ENCODE results near the gene LTBP4. TPM values are rescaled to one million over a fixed set of nuclear protein-coding genes. Genes with fewer than 3 reads are reported as not detected.

LTBP4 gene
- total and polyA plus RNA-seq, 2 donors (not counting 1 experiment from before 2014, with no cell fraction given) = 81.2 to 105 TPM

GRCh38 chr19:40609561-40610395 lies 8.6 kb downstream of the LTBP4 start:
- H3K27me3 Mint-ChIP-seq = no peaks in the 10 kb centered on the region
- TF ChIP-seq CTCF (IDR thresholded peaks at IDR 0.05) = no peak
- TF ChIP-seq EZH2 (IDR thresholded peaks at IDR 0.05; ENCODE audit: borderline replicate concordance, insufficient read depth, low read depth, low read length, poor library complexity, severe bottlenecking) = no peak
- no peaks in the 10 kb centered on the region for H3K27me3 ChIP-seq (replicated peaks in 1 of 4; ENCODE audit: control extremely low read depth in 1 of 4, control insufficient read depth in 3 of 4, insufficient read depth in 4 of 4, low read length in 3 of 4)
- no peaks in the 10 kb centered on the region for H3K79me2 ChIP-seq (ENCODE audit: control insufficient read depth, insufficient read depth, low read length)
- H3K4me1 Mint-ChIP-seq = peaks cover 56% of the 10 kb centered on the region
- no peaks in the 10 kb centered on the region for H3K9me3 Mint-ChIP-seq (ENCODE audit: insufficient read depth)
- DNase-seq = peak; percentile 90
- intact Hi-C loops (cut with micrococcal nuclease) = loop anchor here (5.0 to 10.0 kb wide), 2 partner anchors 105 to 188 kb away; partner anchors contain the start of genes COQ8B, EGLN2 and ITPKC
- peak overlapping the region; percentile 92 for H3K4me3 Mint-ChIP-seq
- peak overlapping the region; percentile 98 for H3K27ac Mint-ChIP-seq
- no peaks in the 10 kb centered on the region for H4K20me1 ChIP-seq (ENCODE audit: control insufficient read depth, insufficient read depth, low read length, poor library complexity, severe bottlenecking)
- 1% methylated on average over 50 of the region's 50 CpGs for WGBS (ENCODE audit: insufficient coverage)
- POLR2A ChIA-PET = interaction anchor here (0.6 to 1.4 kb wide), 9 partner anchors 9 to 743 kb away, joined by 3 to 9 read pairs (median 4); partner anchors contain the start of genes HNRNPUL1, LTBP4 and SERTAD1
- H3K9me3 ChIP-seq (ENCODE audit: control extremely low read depth in 1 of 3, control insufficient read depth in 2 of 3, insufficient read depth in 1 of 3, low read length in 2 of 3) = peaks cover 0 to 17% (median 0%) of the 10 kb centered on the region in 3 donors
- H3K4me3 ChIP-seq (ENCODE audit: control extremely low read depth in 1 of 5, extremely low read depth in 1 of 5, insufficient read depth in 1 of 5, low read depth in 2 of 5, low read length in 4 of 5) = peak overlapping the region in 4 of 5 experiments; percentile 49 to 72 (median 62)
- CTCF ChIA-PET = interaction anchor here (1.0 to 2.4 kb wide), 9 partner anchors 10 to 325 kb away, joined by 3 to 17 read pairs (median 4); partner anchors contain the start of genes AKT2 and LTBP4
- H3K36me3 ChIP-seq (replicated peaks in 1 of 2; ENCODE audit: control extremely low read depth in 1 of 2, control insufficient read depth in 1 of 2, extremely low read depth in 1 of 2, insufficient read depth in 2 of 2, low read length in 1 of 2) = no peaks in the 10 kb centered on the region
- peak overlapping the region; percentile 95 for H3K4me2 ChIP-seq (replicated peaks; ENCODE audit: low read depth, low read length, poor library complexity, severe bottlenecking)
- H3K9ac ChIP-seq (ENCODE audit: low read length) = peak overlapping the region; percentile 66
- H3K4me1 ChIP-seq (ENCODE audit: control insufficient read depth in 2 of 2, insufficient read depth in 2 of 2, low read length in 2 of 2) = peaks cover 38 to 58% of the 10 kb centered on the region in 2 donors
- peak; percentile 57 for ATAC-seq (ENCODE audit: low read depth)
- H3K27ac ChIP-seq (ENCODE audit: low read length in 2 of 2) = peak overlapping the region; percentile 83 to 93
- peak overlapping the region; percentile 84 for H2AFZ ChIP-seq (ENCODE audit: insufficient read depth, low read depth, low read length, poor library complexity, severe bottlenecking)
